RPMI8226 (cell line): ENCODE results near the gene OR3A1.
"Not testable (repeated sequence)": the region's sequence is repeated elsewhere in the genome, so short reads cannot be mapped to it uniquely, and the experiment has no call there.

ENCODE experiments used
- DNase-seq: peaks from one replicate; pipeline ENCODE4 v3.0.0-alpha.2; 2015

OR3A1 gene, protein sequence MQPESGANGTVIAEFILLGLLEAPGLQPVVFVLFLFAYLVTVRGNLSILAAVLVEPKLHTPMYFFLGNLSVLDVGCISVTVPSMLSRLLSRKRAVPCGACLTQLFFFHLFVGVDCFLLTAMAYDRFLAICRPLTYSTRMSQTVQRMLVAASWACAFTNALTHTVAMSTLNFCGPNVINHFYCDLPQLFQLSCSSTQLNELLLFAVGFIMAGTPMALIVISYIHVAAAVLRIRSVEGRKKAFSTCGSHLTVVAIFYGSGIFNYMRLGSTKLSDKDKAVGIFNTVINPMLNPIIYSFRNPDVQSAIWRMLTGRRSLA

DNA sequence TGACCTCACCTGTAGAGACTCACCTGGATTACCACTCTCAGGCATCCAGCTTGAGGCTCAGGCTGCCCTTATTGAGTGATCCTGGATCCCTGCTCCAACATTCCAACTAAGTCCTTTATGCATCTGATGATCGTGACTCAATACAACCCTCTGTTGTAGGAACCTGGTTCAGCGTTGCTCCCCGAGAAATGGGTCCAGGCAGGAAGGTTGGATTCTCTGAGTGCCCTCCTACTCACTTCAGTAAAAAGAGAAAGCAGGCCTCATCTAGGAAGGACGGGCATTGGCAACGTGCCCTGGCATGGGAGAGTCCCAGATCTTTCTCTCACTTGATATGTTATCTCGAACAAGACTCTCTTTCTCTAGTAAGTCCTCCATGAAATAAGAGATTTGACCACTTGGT lies at the start of gene OR3A1:
TSS of gene OR3A1 (minus strand) at position 101 of the 400 bp plus-strand sequence. CDS start 5,778 bp downstream, outside the sequence.
- DNase-seq, result no peak

DNA sequence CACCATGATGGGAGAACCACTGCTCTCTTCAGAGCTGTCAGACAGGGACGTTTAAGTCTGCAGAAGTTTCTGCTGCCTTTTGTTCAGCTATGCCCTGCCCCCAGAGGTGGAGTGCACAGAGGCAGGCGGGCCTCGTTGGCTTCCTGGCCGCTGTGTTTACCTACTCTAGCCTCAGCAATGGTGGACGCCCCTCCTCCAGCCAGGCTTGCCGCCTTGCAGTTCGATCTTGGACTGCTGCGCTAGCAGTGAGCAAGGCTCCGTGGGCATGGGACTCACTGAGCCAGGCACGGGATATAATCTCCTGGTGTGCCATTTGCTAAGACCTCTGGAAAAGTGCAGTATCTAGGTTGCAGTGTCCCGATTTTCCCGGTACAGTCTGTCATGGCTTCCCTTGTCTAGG lies 44.6 kb upstream of the OR3A1 start:
- not testable (repeated sequence) for DNase-seq

DNA sequence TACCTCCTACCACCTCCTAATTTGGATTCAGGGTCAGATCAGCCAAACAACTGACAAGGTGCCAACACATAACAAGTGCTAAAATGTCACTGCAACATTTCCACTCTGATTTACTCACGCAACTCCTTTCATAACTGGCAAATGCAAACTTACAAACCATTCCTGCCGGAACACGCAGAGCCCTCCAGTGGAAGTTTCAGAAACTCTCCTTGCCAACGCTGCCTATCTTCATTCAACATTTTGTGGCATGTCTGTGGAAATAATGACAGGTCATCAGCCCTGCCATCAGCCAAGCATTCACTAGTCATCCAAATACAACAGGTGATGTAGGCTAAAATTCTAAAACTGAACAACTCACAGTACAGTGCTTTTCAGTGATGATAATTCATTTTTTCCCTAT lies 37.7 kb upstream of the OR3A1 start:
- DNase-seq, result no peak

DNA sequence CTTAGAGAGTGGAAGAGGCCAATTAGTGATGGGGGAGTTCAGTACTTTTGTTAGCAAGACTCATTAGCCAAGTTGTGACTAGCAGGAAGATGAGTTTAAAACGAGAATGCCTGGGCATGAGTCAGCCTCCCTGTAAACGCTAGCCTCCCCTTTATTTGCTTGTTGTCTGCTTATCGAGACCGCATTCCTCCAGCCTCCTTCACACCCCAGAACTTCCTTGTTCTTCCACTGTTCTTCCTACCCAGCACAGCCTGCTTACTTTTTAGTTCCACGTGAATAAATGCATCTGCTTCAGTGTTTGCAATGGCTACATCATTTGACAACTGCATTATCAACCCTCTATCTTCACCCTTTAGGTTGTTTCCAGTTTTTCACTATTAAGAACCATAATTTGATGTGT lies 20.2 kb upstream of the OR3A1 start:
- DNase-seq, result no peak

DNA sequence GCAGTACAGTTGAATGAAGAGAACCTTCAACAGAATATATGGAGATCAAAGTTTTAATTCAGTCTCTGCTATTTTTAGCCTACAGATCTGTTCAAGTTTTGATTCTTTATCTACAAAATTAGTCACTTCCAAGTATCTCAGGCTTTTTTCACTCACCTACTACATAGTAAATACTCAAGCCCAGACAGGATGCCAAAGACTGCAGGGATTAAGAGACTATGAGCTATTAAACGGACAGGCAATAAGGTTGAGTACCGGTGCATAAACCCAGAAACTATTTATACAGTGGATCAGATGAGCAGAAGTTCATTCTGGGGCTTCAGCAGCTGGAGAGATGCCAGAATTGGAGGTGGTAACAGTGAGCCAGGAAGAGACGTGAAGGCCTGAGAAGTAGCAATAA lies 18.7 kb upstream of the OR3A1 start:
- no peak for DNase-seq

DNA sequence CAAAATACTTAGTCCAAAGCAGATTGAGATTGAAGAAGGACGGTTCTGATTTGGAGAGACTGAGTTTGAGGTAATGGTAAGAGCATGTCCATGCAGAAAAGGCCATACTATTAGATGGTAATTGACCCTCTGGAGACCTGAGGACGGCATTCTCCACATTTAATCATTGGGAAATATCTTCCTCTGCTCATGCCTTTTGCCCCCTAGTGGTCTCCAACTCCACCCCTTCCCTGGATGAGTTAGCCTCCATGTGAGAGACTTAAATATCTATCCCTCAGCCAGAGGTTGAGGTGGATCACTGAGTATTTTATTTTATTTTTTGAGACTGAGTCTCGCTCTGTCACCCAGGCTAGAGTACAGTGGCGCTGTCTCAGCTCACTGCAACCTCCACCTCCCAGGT lies 10.4 kb upstream of the OR3A1 start:
- no peak for DNase-seq

DNA sequence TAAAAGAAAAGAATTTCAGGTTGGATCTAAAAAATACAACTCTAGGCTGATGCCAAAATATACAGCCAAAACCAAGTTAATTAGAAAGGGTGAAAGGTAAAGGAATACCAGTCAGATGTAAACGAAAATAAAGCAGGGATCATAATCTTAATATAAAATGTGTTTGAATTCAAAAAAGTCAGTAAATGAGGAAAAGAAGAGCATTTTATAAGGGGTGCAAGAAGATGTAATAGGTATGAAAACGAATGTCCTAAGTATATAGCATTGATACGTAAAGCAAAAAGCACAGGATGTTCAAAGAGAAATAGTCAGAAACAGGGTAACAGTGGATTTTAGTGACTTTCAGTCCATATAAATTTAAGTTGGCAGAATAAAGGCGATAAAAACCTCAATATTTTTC lies 2.5 kb downstream of the OR3A1 start:
- DNase-seq, result no peak

DNA sequence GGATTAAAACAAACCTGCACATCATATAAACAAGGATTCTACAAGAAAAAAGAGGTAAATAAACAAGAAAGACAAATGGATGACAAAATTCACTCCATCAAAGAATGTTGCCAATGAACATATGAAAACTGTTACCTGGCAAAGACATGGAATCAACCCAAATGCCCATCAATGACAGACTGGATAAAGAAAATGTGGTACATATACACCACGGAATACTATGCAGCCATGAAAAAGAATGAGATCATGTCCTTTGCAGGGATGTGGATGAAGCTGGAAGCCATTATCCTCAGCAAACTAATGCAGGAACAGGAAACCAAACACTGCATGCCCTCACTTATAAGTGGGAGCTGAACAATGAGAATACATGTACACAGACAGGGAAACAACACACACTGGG lies 4.6 kb downstream of the OR3A1 start:
- DNase-seq, result not testable (repeated sequence)

DNA sequence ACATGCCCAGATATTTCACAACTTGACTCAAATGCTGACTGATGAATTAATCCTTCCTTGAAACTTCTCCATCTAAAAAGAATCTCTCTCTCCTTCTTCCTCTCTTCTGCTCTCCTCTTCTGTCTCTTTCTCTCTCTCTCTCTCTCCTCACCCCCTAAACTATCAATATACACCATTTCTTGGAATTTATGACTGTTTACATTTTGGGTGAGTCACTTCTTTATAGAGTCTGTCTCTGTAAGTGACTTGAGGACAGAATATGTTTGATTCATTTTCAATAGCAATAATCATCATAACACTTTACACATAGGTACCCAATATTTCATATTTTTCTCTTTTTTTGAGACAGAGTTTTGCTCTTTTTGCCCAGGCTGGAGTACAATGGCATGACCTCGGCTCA lies 15.3 kb downstream of the OR3A1 start:
- no peak for DNase-seq

DNA sequence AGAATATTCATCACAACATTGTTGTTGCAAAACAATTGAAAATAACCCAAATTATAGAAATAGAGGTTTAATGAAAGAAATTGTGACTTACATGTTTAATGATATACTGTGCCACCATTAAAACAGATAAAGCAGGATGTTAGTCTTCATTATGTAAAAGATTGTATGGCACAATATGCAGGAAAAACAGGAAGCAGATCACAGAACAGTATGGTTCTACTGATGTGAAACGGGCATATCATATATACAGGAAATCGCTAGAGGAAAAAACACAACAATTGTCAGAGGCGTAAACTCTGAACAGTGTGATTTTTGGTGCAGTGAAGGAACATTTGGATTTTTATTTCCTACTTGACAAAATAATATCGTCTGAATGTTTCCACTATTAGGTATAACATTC lies 22.0 kb downstream of the OR3A1 start:
- DNase-seq, result no peak

DNA sequence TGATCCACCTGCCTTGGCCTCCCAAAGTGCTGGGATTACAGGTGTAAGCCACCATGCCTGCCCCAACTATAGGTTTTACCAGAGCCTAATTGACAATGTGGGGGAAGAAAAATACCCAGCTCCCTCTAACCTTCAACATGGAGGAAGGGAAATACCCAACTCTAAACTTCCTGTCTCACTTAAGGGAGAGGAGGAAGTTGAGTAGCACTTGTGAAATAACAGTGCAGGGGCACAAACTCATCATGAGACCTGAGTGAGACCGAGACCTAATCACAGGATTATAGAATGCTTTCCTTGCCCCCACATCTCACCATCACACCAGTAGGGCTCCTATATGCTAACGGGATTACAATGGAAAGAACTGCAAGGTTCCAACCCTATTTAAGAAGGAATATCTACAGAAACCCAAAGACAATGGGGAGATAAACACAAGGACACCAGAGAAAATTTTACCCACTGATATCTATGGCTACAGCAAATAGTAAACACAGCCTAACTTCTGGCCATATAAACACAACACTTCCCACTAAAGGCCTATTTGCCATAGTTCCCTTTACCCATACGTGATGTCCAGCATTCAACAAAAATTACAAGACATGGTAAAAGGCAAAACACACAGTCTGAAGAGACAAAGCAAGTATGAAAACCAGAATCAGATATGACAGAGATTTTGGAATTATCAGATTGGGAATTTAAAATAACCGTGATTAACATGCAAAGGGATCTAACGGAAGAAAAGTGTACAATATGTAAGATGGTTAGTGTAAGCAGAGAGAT lies 26.9 kb downstream of the OR3A1 start:
- no peak for DNase-seq

DNA sequence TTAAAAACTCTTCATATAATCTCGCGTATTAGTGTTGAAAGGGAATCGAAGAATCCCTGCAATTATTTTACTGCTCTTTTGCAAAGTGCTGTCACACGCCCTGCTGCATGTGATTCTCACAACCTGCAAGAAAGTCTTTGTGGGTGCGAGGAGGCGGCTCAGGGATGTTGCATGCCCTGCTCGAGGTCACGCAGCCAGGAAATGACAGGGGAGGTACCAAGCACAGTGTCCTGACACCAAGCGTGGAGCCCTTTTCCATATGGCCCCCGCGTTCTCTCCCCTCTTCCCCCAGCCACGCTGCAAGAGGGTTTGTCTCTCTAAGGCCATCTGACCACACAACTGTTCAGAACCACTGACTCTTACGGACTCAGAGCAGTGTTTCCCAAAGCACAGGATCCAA lies 37.6 kb downstream of the OR3A1 start:
- DNase-seq, result no peak

DNA sequence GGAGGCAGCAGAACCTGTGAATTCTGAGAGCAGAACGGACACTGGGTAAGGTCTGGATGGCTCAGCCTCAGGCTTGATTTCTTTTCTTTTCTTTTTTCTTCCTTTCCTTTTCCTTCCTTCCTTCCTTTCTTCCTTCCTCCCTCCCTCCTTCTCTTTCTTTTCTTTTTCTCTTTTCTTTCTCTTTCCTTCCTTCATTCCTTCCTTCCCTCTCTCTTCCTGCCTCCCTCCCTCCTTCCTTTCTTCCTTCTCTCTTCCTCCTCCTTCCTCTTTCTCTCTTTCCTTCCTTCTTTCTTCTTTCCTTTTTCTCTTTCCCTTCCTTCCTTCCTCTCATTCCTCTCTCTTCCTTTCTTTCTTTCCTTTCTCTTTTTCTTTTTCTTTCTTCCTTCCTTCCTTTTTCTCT lies 38.0 kb downstream of the OR3A1 start:
- no peak for DNase-seq

DNA sequence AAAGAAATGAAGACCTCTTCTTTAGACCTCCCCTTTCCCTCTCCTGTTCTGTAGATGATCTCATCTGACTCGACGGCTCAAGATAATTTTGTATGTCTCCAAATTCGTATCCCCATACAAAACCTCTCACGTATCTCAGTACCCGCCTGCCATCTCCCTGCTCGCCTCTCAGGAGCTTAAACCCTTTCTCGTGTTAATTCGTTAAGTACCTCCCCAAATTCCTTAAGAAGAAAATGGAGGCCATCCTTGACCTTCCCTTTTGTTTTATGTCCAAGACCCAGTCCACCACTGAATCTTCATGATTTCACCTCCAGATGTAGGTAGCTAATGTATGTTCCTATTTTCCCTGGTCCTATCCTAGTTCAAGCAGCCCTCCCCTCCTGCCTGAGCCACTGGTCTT lies 41.6 kb downstream of the OR3A1 start:
- no peak for DNase-seq

DNA sequence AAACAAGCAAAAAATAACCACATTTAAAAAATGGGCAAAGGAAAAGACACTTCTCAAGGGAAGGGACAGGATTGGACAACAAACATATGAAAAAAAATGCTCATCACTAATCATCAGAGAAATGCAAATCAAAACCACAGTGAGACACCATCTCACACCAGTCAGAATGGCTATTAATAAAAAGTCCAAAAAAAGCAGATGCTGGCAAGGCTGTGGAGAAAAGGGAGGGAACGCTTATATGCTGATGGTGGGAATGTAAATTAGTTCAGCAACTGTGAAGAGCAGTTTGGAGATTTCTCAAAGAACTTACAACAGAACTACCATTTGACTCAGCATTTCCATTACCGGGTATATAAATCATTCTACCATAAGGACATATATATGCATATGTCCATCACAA lies 49.1 kb downstream of the OR3A1 start:
- not testable (repeated sequence) for DNase-seq

DNA sequence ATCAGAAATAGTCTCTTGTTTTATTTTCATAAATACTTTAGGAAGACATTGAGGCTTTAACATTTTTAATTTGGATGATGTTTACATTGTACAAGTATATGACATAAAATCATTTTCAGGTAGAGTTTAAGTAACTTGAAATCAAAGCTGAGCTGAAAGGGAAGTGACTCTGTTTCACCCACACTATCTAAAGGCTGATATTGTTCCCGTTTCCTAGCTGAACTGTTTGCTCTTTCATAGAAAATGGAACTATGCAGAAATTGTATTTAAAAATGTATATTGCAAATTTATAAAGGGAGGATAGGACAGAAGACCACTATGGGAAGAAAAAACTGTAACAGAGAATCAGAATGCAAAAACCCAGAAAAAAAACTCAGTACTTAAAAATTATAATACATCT lies 53.3 kb downstream of the OR3A1 start:
- not testable (repeated sequence) for DNase-seq

DNA sequence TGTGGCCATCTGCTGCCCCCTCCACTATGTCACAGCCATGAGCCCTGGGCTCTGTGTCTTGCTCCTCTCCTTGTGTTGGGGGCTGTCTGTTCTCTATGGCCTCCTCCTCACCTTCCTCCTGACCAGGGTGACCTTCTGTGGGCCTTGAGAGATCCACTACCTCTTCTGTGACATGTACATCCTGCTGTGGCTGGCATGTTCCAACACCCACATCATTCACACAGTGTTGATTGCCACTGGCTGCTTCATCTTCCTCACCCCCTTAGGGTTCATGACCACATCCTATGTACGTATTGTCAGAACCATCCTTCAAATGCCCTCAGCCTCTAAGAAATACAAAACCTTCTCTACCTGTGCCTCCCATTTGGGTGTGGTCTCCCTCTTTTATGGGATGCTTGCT lies 57.1 kb downstream of the OR3A1 start:
- not testable (repeated sequence) for DNase-seq
